Fibroblast of peridontal ligament (primary cell): ENCODE measurements around the gene AP3B1.

ENCODE experiments used
- DNase-seq: peaks from one replicate; pipeline ENCODE4 v3.0.0-alpha.2; 2010; ENCODE audit errors: extremely low read depth

AP3B1 gene

GRCh38 chr5:78291687-78292086, 2.8 kb downstream of the AP3B1 start:
- DNase-seq: no peak

DNA sequence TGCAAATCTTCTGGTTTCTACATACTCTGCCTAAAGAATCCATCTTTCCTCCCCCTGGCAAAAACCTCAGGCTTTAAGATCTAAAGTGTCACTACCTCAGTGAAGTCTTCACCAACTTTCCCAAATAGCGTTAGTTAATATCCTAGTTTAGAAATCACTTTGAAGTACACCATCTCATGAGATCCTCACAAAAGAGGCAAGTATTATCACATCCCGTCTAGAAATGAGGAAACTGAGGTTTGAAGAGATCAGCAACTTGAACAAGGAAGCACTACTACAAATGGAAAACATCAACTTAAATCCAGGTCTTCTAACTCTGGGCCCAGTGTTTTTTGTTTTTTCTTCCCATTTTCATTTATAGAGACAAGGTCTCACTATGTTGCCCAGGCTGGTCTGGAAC, 4.6 kb downstream of the AP3B1 start:
- DNase-seq: no peak

- no peak for DNase-seq
Measured at GRCh38 chr5:78288246-78288645, 6.3 kb downstream of the AP3B1 start.

- peak; percentile 77 for DNase-seq
Measured at GRCh38 chr5:78287833-78288232, 6.7 kb downstream of the AP3B1 start.

GRCh38 chr5:78287169-78287568, 7.3 kb downstream of the AP3B1 start:
- no peak for DNase-seq

- DNase-seq: no peak
Measured at GRCh38 chr5:78286290-78286689, 8.2 kb downstream of the AP3B1 start.

DNA sequence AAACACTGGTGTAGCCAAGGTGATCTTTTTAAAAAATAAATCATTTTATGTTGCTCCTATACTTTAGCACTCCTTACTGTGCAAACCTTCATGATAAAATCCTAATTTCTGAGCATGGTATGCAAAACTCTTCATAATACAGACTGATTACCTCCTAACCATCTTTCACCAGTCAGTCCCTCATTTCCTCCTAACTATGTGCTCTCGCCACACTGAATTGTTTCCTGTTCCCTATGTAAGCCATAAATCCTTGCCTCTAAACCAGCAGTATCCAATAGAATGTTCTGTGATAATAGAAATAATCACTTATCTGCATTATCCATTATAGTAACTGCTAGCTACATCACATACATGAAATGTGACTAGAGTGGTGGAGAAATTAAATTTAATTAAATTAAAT, 10.7 kb downstream of the AP3B1 start:
- DNase-seq: no peak

DNA sequence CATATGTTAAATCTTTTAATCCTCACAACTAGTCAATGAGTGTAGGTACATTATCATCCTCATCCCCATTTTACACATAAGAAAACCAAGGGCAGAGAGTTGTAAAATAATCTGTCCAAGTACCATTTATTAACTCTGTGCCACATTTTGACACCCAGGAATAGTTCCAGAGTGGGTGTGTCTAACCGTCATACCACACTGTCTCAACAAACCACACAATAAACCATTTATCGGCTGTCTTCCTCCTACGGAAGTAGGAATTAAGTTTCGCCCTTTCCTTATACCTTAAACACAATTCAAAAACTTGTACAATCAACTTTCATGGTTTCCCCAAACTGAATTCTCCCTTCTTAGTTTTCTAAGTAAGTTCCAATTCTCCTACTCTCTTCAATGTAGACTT, 11.4 kb downstream of the AP3B1 start:
- DNase-seq: no peak

GRCh38 chr5:78280261-78280660, 14.2 kb downstream of the AP3B1 start:
- no peak for DNase-seq

DNA sequence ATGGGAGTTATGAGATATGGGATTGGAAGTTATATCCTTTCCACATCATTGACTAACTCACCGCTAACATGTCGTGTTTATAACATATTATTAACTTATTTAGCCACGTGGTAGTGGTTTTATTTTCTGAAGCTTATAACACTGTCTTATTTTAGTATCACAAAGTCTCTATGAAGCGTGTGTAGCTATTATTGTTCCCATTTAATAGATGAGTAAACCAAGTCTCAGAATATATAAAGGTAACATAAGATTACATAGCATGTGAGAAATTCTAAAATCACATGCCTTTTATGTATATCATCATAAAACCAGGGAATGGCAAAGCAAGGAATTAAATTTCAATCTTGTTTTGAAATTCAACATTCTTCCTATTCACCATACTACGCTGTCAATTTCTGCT, 15.3 kb downstream of the AP3B1 start:
- DNase-seq: no peak

DNA sequence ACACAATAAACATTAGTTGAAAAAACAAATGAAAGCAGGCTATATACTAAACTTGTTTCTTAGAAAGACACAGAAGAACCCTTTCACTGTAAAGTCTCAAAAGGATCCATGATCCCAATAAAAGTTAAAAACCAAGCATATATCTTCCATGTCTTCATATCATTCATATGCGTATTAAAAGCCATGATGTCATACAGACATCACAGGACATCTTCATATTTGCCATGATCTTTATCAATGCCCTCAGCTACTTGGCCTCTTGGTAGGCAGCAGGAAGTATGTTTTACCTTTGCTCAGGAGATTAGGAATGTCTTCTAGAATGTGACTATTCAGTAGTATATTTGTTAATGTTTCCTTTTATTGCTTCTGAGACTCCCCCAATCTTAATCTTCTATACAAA, 16.8 kb downstream of the AP3B1 start:
- no peak for DNase-seq

GRCh38 chr5:78275998-78276543, 18.4 kb downstream of the AP3B1 start:
- DNase-seq: no peak

DNA sequence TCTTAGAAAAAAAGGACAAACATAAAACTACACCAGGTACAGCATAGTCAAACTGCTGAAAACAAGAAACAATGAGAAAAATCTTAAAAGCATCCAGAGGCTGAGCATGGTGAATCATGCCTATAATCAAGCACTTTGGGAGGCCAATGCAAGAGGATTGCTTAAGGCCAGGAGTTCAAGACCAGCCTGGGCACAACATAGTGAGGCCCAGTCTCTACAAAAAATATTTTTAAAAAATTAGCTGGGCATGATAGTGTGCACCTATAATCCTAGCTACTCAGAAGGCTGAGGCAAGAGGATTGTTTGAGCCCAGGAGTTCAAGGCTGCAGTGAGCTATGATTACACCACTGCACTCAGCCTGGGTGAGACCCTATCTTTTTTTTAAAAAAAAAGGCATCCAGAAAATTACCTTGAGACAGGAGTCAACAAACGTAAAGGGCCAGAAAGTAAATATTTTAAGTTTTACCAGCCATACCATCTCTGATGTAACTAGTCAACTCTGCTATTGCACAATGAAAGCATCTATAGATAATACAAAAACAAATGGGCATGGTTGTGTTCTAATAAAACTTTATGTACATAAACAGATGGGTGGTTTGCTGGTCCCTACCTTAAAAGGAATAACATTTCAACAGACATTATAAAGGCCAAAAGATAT, 19.8 kb downstream of the AP3B1 start:
- DNase-seq: no peak

- DNase-seq: no peak
Measured at GRCh38 chr5:78273436-78273835, 21.1 kb downstream of the AP3B1 start.

DNA sequence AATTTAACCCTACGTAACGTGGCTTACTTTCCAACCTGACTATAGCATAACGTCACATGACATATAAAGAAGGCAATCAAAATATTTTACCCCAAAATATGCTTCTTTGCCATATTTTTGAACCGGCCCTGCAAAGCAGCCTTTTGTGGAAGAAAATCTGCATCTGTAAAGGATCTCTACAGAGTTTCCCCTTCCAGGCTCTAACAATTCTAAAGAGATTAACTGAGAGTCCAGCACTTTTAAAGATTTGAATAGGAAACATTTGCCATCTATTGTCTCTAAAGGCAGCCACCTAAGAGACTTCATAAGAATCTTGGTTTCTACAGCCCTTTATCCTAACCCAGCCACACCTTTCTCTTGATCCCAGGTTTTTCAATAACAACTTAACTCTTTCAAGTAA, 22.7 kb downstream of the AP3B1 start:
- no peak for DNase-seq

DNA sequence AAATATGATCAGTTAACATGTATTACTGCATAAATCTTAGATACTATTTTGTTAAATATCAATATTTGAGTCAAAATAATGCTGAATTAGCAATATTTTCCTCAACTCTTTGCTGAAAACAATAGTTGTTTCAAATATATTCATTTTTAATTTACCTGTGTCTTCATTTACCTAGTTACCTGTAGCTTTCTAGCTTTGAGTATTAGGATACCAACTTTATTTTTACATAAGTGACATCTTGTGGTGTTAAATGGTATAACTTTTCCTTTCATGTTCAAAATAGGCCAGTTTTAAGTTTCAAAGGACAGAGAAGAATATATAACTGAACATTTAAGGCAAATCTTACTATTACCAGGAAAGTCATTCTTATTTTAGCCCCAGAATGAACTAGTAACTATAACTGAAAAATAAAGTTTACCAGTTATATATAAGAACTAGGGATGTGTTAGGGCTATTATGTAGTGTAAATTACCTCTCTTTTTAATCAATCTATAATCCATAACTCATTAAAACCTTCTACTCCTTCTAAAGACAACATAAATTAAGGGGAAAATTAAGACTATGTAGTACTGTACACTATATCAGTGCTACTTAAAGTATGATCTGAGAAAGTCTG, 25.3 kb downstream of the AP3B1 start:
- DNase-seq: peak; percentile 52

GRCh38 chr5:78268356-78268755, 26.1 kb downstream of the AP3B1 start:
- DNase-seq: no peak

GRCh38 chr5:78265163-78265562, 29.3 kb downstream of the AP3B1 start:
- no peak for DNase-seq

DNA sequence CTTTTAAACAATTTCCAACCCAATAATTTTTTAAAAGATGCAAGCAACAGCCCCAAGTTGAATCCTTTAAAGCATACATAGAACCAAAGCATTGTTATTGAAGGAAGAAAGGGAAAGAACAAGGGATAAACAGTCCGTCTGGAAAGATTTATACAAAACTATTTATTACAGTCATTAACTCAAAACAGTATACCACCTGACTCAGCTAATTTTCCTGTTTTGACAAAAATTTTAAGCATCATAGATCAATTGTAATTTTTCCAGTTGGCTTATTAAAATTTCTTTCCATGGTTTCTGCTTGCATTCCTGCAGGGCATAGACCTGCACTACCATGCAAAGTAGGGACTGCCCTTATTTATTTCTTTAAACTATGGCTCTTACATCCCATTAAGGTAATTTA, 29.9 kb downstream of the AP3B1 start:
- DNase-seq: no peak

DNA sequence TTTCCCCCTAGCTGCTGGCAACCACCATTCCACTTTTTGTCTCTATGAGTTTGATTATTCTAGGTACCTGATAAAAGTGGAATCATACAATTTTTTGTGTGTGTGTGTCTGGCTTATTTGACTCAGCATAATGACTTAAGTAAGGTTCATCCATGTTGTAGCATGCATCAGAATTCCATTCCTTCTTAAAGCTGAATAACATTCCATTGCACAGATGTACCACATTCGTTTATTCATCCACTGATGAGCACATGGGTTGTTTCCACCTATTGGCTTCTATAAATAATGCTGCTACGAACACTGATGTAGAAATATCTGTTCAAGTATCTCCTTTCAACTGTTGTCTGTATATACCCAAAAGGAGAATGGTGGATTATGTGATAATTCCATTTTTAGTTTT, 33.7 kb downstream of the AP3B1 start:
- DNase-seq: peak; percentile 14

GRCh38 chr5:78253201-78253600, 41.3 kb downstream of the AP3B1 start:
- no peak for DNase-seq

- DNase-seq: no peak
Measured at GRCh38 chr5:78252715-78253114, 41.8 kb downstream of the AP3B1 start.

DNA sequence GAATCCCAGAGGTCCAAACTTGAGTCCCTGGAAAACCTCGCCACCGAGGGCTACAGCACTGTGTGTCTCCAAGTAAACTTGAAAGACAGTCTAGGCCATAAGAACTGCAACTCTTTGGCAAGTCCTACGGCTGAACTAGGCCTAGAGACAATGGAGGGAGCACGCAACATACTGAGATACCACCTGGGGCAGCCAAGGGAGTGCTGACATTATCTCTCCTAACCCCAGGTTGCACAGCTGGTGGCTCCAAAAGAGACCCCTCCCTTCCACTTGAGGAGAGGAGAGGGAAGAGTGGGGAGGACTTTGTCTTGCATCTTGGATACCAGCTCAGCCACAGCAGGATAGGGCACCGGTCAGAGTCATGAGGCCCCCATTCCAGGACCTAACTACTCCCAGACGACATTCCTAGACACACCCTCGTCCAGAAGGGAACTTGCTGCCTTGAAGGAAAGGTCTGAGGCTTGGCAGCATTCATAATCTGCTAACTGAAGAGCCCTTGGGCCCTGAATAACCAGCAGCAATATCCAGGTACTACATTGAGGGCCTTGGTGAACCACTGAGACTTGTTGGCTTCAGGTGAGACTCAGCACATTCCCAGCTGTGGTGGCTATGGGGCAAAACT, 42.7 kb downstream of the AP3B1 start:
- DNase-seq: no peak
